ENCODE data around the gene DGCR6.
"Not testable (repeated sequence)": the region's sequence is repeated elsewhere in the genome, so short reads cannot be mapped to it uniquely, and the experiment has no call there.

DNA sequence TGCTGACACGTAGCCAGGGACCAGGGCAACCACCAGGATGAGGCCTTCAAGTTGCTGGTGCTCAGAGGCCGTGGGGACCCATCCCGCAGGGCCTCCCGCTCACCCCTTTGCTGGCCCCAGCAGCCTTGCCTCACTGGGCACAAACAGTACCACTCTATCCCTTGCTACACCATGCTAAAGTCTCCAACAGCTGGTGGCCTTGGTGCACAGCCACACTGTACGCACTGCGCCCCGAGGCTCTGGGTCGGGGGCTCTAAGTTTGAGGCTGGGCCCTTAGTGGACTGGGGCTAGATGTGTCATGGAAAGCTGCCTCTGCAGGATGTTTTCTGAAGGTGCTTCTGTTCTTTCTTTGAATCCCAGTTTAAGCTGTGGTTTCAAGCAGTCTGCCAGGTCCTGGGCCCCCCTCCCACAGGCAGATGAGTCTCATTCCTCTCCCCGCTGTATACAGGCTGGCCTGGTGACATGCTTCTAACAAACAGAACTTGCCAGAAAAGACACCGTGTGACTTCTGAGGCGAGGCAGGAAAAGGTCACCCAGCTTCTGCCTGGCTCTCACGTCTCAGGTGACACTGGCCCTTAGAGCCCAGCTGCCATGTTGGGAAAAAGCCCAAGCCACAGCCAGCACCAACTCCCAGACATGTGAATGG, 14.3 kb downstream of the DGCR6 start:
- TF ChIP-seq CTCF (optimal IDR thresholded peaks at IDR 0.05 in 1 of 3, IDR thresholded peaks at IDR 0.05 in 1 of 3, conservative IDR thresholded peaks at IDR 0.05 in 1 of 3; ENCODE audit: extremely low read depth in 1 of 3, insufficient read depth in 2 of 3, low read length in 3 of 3); EZH2 (IDR thresholded peaks at IDR 0.05; ENCODE audit: low read length): not testable (repeated sequence)
